DMS53 treated with DMSO at 0.1 percent for 48 hours (cell line): Measurements from ENCODE around the gene TUBB4A.

ENCODE experiments used
- DNase-seq: peaks from one replicate; lab custom pipeline; 2025; ENCODE audit not compliant: unreplicated experiment; lab: John Stamatoyannopoulos, UW

TUBB4A gene

DNA sequence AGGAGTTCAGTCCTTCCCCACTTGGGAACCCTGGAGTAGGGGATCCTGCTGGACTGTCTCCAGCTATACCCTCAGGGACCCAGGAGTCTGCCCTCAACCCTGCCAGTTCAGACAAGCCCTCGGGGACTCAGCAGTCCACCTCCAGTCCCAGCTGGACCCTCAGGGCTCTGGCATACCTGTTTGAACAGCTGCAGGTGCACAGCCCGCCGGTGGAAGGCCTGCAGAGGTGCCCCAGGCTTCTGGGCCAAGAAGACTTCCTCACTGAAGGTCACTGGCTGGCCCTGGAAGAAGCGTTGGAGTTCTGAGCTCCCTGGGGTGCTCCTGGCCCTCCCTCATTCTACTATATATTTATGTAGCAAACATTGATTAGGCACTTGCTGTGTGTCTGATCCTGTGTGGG lies 29.4 kb downstream of the TUBB4A start:
- DNase-seq: no peak

DNA sequence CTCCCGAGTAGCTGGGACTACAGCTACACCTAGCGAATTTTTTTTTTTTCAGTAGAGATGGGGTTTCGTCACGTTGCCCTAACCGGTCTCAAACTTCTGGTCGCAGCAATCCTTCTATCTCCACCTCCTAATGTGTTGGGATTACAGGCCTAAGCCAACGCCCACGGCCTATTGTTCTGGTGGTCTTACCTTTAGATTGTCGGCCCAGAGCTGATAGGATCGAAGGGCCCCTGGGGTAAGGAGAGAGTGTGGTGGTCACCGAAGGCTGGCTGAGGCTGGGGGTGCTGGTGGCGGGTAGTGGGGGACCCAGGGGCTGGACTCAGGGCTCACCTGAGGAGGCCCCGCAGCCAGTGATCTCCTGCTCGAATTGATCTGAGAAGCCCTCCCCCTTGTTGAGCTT lies 31.0 kb downstream of the TUBB4A start:
- no peak for DNase-seq

DNA sequence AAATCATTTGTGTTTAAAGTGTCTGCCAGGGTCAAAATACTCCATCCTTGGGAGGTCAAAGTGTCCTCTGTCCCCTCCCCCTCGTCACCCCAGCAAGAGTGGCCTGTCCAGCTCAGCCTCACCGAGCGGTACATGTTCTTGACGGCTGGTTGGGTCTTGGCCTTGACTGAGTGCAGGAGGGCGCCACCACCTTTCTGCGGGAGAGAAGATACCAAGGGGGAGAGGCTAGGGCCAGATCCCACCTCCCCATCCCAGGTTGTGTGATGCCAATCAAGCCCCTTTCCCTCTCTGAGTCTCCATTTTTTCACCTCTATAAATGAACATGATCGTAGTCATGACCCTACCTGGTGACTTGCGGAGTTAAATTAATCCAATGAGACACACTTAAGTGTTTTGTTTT lies 31.9 kb downstream of the TUBB4A start:
- DNase-seq: no peak

DNA sequence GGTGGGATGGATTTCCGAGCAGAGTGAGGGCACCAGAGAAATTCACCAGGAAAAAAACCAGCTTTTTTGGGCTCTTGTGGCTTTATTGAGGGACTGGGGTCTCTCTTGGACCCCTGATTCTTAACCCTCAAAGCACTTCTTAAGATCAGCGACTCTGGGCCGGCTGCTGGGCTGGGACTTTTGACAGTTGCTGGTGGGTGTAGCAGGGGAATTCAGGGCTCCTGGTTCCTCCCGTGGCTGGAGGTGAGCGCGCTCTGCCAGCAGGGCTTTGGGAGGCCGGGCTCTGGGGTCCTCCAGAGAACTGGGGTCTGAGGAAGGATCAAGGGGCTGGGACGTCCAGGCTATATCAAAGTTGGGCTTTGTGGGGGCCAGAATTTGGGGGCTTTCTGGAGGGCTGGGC lies 34.7 kb downstream of the TUBB4A start:
- no peak for DNase-seq

DNA sequence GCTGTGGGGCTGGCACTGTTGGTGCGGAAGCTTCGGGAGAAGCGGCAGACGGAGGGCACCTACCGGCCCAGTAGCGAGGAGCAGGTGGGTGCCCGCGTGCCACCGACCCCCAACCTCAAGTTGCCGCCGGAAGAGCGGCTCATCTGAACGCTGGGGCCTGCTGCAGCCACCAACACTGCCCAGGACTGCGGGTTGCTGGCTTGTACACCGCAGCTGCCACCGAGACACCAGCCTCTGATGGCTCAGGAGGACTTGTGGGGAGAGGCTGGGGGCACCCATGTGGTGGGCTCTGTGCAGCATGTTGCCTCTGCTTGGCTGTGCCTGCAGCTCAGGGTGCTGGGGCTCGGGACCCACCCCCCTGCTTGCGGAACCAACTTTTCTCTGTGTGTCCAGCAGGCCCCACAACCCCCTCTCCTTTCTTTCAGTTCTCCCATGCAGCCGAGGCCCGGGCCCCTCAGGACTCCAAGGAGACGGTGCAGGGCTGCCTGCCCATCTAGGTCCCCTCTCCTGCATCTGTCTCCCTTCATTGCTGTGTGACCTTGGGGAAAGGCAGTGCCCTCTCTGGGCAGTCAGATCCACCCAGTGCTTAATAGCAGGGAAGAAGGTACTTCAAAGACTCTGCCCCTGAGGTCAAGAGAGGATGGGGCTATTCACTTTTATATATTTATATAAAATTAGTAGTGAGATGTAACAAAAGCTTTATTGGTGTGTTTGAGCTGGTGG lies 35.4 kb downstream of the TUBB4A start:
- DNase-seq: no peak

DNA sequence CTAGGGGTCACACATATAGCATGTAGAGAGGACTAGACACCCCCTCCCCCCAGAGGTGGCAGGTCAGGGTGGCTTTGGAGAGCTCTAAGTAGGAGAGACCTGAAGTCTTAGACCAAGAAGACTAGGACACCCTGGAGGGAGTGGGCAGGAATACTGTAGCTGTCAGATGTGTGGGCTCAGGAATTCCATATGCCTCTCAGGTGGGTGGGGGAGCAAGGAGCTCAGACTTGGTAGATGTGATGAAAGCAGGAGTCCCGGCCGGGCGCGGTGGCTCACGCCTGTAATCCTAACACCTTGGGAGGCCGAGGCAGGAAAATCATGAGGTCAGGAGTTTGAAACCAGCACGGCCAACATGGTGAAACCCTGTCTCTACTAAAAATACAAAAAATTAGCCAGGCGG lies 36.4 kb downstream of the TUBB4A start:
- no peak for DNase-seq

DNA sequence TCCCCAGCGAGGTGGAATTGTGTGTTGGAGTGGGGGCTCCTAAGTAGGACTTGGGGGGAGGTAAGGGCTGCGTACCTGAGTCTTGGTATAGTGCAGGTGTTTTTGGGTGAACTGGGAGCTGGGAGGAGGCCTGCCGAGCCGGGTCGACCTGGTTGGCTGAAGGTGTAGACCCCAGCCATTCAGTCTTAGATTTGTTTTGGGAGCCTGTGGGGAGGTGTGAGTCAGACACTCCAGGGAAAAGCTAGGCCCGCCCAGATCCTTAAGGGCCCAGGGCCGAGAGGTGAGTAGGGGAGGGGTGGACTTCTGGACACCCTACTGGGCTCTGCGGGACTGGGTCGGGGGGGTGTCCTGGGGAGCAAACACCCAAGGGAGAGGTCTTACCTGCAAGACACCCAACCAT lies 37.1 kb downstream of the TUBB4A start:
- no peak for DNase-seq

DNA sequence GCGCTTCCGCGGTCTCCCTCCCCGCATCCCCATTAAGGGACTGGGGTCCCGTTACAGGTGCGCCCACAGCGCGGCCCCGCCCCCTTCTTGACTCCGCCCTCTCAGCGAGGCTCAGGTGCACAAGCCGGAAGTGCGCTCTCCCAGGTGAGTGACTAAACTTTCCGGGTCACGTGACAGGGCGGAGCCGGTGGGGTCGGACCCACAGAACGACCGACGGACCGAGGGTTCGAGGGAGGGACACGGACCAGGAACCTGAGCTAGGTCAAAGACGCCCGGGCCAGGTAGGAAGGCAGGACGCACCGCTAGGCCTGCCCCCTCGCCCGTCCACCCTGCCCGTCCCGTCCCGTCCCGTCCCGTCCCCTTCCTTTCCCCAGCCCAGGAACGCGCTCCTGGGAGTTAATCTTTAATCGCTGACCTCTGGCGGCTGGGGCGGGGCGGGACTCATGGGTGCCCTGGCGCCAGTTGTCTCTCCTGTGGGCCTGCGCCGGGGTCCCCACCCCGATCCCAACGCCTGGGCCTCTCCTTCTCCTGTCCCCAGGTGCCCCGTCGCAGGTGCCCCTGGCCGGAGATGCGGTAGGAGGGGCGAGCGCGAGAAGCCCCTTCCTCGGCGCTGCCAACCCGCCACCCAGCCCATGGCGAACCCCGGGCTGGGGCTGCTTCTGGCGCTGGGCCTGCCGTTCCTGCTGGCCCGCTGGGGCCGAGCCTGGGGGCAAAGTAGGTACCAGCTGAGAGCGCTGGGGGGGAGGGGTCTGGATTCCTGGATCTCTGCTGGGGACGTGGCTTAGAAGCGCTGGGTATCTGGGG lies 37.8 kb downstream of the TUBB4A start, which contains the start of gene CRB3:
CRB3 (plus strand) TSS at position 202 of the 804 bp plus-strand sequence; CDS start at position 633, 431 bp downstream.
- DNase-seq: peak; percentile 70

DNA sequence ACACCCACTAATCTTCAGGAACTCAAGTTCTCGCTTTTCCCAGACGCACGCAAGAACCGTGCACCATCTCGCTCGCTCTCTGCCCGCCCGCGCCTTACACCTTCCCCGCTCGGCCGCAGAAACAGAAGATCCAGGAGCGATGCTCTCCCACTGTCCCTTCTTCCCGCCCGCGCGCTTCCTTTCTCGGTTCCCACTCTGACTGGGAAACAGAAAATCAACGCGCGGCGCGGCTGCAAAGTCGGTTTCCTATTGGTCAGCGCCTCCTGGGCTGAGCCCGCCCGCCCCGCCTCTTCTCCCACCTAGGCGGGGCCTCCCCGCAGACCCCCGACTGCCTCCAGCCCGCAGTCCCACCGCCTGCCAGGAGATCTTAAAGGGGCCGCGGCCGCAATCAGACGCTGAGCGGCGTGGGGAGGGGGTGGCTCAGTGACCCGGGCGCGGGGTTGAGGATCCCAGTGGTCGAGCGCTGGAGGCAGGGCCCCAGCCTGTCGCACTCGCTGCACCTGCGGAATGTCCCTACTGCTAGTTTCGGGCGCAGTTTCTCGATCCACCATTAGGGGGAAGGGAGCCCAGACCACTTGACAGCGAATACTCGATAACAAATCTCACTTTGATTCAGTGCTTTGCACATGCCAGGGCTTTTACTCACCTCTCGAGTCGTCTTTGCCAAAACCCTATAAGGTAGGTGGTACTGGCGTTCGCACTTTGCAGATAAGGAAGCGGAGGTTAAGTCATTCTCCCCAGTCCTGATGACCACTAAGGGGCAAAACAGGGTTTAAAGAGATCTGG lies 41.8 kb downstream of the TUBB4A start:
- peak; percentile 84 for DNase-seq

DNA sequence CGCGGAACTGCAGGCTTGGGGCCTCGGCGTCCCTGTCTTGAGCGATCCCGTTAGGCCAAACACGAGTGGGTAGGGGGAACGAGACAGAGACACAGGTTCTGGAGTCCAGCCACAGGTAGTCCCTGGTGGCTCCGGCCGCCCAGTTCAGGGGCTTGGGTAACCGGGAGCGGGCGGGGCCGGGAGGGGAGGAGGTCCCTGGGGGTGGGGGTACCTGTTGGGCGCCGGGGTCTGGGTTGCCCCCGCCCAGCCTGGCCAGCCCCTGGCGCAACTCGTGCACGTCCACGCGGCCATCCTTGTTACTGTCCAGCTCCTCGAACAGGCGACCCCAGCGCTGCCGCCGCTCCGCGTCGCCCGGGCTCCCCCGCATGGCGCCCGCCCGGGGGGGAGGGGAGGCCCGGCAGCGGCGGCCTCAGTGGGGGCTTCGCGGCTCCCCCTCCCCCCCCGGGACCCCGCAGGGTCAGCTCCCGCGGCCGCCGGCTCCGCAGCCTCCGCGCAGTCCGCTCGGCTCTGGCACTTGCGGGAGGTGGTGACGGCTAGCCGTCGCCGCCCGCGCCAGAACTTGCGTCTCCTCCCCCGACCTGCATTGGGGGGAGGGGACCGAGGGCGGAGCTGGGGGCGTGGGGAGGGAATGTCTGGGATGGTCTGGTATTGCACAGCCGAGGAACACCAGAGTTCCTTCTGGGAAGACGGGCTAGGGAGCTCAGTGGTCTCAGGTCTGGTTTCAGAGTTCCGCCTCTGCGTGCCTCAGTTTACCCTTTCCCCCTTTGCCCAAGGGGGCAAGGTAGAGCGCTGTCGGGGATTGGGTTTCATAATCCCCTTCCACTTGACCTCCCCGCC lies 42.6 kb downstream of the TUBB4A start, which contains the start of gene SLC25A23:
SLC25A23 (minus strand) TSS at position 531 of the 837 bp plus-strand sequence; CDS start at position 367, 164 bp downstream.
- peak; percentile 34 for DNase-seq

DNA sequence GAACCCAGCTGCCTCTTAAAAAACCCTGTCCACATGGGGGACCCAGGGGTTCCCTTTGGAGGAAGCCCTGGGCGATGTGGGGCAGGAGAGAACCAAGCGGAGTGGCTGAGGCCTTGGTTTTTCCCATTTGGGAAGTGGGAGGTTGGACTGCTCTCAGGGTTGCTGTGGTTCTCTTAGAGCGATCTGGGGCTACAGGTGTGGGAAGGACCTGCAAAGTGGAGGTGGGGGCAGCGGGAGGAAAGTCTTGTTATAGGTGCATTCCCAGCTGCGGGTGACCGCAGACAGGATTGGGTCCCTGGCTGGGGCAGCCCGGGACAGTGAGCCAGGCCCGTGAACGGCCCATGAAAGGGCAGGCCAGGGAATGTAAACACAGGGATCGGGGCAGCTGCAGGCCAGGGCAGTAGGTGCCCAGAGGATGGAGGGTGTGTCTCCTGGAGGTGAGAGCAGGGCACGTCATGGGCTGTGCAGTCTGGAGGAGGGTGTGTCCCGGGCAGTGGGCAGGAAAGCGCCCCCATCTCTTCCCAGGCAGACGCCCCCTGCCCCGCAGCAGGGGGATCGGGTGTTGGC lies 43.3 kb downstream of the TUBB4A start:
- DNase-seq: no peak

DNA sequence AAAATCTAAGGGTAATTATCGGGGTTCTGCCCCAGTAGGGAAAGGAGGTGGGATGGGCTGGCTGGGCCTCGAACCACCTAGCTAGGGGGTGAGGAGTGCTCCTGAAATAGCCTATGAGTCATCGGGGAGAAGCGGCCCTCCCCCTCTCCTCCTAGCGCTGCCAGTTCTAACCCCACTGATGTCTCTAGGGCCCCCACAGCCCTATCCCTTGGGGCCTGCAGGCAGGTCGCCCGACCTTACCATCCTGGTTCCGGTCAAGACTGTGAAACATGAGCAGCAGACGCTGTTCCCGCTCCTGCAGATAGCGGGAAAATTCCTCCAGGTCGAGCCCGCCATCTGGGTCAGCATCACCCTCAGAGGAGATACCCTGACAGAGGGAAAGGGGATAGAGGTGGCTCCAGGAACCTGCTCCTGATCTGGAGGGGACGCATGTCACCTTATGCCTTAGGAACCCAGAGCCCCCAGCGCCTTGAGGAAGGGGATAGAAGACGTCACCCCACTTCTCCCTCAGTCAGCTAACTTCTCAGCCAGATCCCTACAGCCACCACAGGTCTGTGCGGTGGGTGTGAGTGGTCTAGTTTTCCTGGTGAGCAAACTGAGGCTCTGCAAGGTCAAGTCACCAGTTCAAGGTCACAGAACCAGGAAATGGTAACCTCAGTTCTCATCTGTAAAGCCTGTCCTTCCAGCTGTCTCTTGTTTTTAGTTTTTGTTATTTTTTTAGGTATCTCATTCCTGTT lies 44.0 kb downstream of the TUBB4A start:
- no peak for DNase-seq

DNA sequence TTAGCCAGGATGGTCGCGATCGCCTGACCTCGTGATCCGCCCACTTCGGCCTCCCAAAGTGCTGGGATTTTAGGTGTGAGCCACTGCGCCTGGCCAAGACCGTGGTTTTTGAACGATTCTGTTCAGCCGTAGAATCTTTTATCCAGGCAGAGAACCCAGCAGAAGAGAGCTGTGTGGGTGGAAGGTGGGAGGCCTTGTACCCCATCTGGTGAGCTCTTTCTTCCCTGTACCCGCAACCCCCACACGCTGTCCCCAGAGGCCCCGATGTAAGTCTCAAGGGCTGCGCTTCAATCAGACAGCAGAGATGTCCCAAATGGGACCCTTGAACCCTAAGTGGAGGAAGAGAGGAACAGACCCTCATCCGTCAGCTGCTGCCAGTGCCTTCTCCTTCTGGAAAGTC lies 46.2 kb downstream of the TUBB4A start:
- no peak for DNase-seq

DNA sequence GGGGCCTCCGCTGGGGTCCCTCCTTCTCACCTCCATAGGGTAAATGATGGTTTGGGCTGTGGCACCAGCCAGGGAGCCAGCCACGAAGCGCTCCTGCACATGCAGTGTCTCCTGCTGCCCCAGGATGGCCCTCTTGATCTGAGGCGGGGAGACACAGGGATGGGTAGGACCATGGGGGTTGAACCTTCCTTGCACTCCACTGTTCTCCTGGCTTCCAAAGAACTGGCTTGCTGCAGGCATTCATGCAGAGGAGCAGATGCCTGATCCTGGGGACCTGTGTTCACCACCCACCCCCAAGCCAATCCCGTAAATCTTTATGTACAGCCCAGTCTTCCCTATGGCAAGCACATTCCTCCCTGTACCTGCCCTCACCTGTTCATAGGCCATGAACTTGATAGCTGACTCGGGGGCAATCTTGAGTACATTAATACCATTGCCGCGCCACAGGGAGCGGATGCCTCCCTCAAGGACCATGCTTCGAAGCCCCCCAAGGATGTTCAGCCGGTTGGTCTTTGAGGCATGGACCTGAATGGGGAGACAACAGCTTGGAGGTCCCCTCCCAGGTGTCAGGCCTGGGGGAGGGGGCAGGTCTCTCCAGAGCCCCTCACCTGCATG lies 48.1 kb downstream of the TUBB4A start:
- DNase-seq: no peak

DNA sequence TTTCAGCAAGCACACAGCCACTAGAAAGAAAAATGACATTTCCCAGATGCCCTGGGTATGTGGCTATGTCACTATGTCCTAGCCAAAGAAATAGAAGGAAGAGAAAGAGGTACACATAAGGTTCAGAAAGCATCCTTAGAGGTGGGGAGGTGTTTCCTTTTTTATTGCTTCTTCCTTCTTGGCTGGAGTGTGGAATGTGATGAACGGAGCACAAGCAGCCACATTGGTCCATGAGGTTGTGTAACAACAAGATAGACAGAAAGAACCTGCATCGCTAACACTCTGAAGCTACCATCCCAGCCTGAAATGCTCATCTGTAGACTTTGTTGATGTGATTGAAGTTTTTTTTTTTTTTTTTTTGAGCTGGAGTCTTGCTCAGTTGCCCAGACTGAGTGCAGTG lies 49.2 kb downstream of the TUBB4A start:
- DNase-seq: no peak

DNA sequence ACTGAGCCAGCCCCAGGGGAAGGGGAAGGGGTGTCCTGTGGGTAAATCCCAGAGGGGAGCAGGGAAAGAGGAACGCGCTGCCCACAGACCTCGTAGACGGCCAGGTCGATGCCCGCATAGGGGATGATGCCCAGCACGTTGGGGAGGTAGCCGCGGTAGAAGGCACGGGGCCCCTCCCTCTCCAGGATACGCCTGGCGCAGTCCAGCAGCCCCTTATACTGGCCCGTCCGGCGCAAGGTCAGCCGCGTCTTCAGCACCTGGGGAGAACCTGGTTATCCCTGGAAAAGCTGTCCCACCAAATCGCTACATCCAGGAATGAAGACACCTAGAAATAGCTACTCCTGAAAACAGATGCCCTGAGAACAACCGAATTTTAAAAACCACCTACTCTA lies 49.9 kb downstream of the TUBB4A start:
- DNase-seq: no peak

DNA sequence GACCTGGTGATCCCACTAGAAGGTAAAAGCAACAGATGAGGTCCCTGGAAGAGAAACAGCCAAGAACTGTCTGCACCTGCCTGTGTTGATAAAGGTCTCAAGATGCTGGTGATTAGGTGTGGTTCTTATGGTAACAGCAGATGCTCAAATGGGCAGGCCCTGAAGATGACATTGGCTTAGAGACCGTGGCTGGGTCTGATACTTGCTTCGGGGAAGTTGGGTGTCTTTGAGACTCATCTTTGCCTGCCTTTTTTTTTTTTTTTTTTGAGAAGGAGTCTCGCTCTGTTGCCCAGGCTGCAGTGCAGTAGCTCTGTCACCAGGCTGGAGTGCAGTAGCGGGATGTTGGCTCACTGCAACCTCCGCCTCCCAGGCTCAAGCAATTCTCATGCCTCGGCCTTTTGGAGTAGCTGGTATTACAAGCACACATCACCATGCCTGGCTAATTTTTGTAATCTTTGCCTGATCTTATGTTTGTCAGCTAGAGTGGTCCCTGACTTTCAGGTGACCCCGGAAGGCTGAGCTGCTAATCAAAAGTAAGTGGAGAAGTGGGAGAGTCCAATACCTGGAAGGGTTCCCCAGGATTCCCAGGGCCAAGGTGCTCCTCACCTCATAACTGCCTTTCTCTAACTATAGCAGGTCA lies 50.4 kb downstream of the TUBB4A start:
- no peak for DNase-seq

DNA sequence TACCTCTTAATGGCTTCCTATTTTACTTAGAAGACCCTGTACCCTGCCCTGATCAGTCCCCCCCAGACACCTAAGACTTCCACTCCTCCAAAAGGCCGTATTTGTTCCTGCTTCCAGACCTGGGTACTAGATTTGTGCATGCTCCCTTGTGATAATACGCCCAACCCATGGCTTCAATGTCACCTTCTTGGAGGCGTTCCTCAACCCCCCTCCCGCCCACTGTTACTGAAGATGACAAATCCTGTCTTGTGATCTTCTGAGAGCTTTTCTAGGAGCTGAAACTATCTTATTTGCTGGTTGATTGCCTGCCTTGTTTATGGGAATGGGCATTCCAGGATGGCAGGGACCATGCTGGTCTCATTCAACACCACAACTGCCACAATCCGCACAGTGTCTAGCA lies 51.9 kb downstream of the TUBB4A start:
- no peak for DNase-seq

DNA sequence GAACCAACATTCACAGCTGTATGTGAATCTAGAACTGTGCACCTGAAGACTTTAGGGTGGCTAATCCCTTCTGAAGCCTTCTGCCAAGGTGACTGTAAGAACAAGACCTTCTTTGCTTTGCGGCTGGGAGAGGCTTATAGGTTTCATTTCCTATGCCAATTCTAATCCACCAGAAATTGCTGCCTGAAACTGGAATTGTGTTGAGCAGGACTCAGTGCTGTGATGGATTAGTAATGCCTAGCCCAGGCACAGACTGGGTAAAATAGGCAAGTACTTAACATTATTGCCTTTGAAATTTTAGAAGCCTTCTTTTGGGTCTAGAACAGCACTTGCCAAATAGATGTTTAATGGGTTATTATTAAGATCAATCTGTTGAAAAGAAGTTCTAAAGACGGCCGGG lies 54.1 kb downstream of the TUBB4A start:
- DNase-seq: no peak
